Upper lobe of left lung (tissue), 6 donors: Measurements from ENCODE around the gene CNGB1. TPM values are rescaled to one million over a fixed set of nuclear protein-coding genes. Genes with fewer than 3 reads are reported as not detected.

Experiments
- ATAC-seq, 2 donors: fragments of 200-7000 bp; cut with Tn5 transposase; one replicate each; pipeline ENCODE4 v1.9.1; 2022; ENCODE audit warnings: mild to moderate bottlenecking in 2 of 2, moderate library complexity in 2 of 2; ENCODE audit not compliant: low FRiP score in 2 of 2
- DNase-seq, 2 donors: peaks; one replicate each; pipeline ENCODE4 v3.0.0-alpha.2; 2019 to 2020
- H3K27ac ChIP-seq, 4 donors: fragments of 200-600 bp; sonication (generic); one replicate each; pipeline ENCODE4 v1.5.1; 2016 to 2019
- H3K27me3 ChIP-seq, 4 donors: fragments of 200-600 bp; sonication (generic); one replicate each; pipeline ENCODE4 v1.5.1; 2017 to 2019
- H3K36me3 ChIP-seq, 4 donors: fragments of 200-600 bp; sonication (generic); one replicate each; pipeline ENCODE4 v1.5.1; 2016 to 2019
- H3K4me1 ChIP-seq, 4 donors: fragments of 200-600 bp; sonication (generic); one replicate each; pipeline ENCODE4 v1.5.1; 2018 to 2019
- H3K4me3 ChIP-seq, 4 donors: fragments of 200-600 bp; sonication (generic); one replicate each; pipeline ENCODE4 v1.5.1; 2017 to 2019; ENCODE audit warnings: mild to moderate bottlenecking in 2 of 4, moderate library complexity in 1 of 4
- H3K9me3 ChIP-seq, 4 donors: fragments of 200-600 bp; sonication (generic); one replicate each; pipeline ENCODE4 v1.5.1; 2018 to 2019
- EP300 ChIP-seq, 4 donors: sonication (generic); formaldehyde crosslinking; IDR thresholded peaks; one replicate each; pipeline ENCODE4 v1.5.1; 2017; ENCODE audit warnings: antibody characterized with exemption in 4 of 4, control low read depth in 2 of 4
- POLR2A ChIP-seq, 4 donors: fragments of 450-650 bp; IDR thresholded peaks; one replicate each; pipeline ENCODE4 v1.5.1; 2016 to 2017; ENCODE audit warnings: antibody characterized with exemption in 4 of 4, mild to moderate bottlenecking in 2 of 4
- POLR2AphosphoS5 ChIP-seq, 2 donors: sonication (generic); formaldehyde crosslinking; IDR thresholded peaks; one replicate each; pipeline ENCODE4 v1.5.1; 2017; ENCODE audit warnings: antibody characterized with exemption in 2 of 2
- WGBS, 2 donors: methylation state at CpG; one replicate each; pipeline ENCODE4 v1.1.5; 2017 to 2018; 5-methylcytosine and 5-hydroxymethylcytosine counted together
- total RNA-seq, 6 donors: library from RNA; depleted of rRNA in 4 of 6; stranded (reverse); fragments of >200 nt in 4 of 6; gene quantifications; one replicate each; pipeline versions ENCODE4 v1.1.0 to v1.2.1, GENCODE V29; 2016 to 2021
- TF ChIP-seq, protein P1 (sequence below), 6 experiments: fragments of 450-650 bp in 4 of 6; fragments of 200-600 bp in 2 of 6; sonication (generic) in 2 of 6; IDR thresholded peaks; one replicate each; pipeline ENCODE4 v1.5.1; 2016 to 2019; ENCODE audit warnings: antibody characterized with exemption in 6 of 6
- donor health status: DM: no; HTN: no; CAD: no; lungs with moderate emphysema.
- donor health status: DM: no; HTN: yes; CAD: no; lungs with severe emphysema.

The CNGB1 gene
- total RNA-seq, 6 donors from 2014 or later, result 0.06 to 0.39 TPM; not detected in 4

DNA sequence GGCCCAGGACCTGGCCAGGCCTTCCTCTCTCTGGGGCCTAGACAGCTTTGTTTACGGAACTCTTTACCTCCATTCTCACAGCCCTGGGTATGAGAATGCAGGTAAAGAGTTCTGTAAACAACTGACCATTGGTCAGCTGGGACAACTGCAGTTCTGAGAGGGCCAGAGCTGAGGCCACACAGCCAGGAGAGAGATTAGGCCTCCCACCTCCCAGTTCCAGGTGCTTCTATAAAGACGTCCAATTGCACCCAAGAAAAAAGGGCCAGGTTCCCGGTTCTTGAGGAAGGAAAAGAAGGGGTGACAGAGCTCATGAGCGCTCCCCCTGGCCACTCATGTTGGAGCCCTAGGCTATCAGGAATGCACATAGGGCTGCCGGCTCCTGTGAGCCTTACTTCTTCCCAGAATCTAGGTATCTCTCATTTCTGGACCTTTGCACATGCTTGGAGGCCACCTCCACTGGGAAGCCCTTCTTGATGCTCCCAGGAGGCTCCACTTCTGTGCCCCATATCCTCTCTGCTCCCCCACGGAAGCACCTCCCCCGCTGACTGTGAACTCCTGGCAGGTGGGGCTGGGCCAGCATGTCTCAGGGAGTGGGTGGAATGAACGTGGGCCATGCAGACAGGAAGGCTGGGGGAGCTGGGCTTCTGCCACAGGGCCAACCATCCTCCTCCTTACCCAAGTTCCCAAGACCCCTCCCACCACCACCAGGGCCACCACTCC lies 13.1 kb downstream of the CNGB1 start:
- no peaks in the 10 kb centered on the region for H3K36me3 ChIP-seq
- peaks cover 0 to 24% (median under 1%) of the 10 kb centered on the region in 4 donors for H3K4me1 ChIP-seq
- no peak for DNase-seq
- no peaks in the 10 kb centered on the region for H3K9me3 ChIP-seq
- no peak overlapping the region for H3K4me3 ChIP-seq
- ATAC-seq, result no peak
- peak overlapping the region in 3 of 4 donors; percentile 9 to 49 (median 32) for H3K27ac ChIP-seq
- TF ChIP-seq EP300 (IDR thresholded peaks at IDR 0.05) (no peak), POLR2AphosphoS5 (IDR thresholded peaks at IDR 0.05) (no peak), POLR2A (IDR thresholded peaks at IDR 0.05) (no peak)
- TF ChIP-seq, protein P1, sequence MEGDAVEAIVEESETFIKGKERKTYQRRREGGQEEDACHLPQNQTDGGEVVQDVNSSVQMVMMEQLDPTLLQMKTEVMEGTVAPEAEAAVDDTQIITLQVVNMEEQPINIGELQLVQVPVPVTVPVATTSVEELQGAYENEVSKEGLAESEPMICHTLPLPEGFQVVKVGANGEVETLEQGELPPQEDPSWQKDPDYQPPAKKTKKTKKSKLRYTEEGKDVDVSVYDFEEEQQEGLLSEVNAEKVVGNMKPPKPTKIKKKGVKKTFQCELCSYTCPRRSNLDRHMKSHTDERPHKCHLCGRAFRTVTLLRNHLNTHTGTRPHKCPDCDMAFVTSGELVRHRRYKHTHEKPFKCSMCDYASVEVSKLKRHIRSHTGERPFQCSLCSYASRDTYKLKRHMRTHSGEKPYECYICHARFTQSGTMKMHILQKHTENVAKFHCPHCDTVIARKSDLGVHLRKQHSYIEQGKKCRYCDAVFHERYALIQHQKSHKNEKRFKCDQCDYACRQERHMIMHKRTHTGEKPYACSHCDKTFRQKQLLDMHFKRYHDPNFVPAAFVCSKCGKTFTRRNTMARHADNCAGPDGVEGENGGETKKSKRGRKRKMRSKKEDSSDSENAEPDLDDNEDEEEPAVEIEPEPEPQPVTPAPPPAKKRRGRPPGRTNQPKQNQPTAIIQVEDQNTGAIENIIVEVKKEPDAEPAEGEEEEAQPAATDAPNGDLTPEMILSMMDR (IDR thresholded peaks at IDR 0.05), result no peak
- WGBS, 2 donors, result 72 to 89% methylated on average over 6 to 8 of the region's 8 CpGs
- H3K27me3 ChIP-seq, result no peaks in the 10 kb centered on the region

DNA sequence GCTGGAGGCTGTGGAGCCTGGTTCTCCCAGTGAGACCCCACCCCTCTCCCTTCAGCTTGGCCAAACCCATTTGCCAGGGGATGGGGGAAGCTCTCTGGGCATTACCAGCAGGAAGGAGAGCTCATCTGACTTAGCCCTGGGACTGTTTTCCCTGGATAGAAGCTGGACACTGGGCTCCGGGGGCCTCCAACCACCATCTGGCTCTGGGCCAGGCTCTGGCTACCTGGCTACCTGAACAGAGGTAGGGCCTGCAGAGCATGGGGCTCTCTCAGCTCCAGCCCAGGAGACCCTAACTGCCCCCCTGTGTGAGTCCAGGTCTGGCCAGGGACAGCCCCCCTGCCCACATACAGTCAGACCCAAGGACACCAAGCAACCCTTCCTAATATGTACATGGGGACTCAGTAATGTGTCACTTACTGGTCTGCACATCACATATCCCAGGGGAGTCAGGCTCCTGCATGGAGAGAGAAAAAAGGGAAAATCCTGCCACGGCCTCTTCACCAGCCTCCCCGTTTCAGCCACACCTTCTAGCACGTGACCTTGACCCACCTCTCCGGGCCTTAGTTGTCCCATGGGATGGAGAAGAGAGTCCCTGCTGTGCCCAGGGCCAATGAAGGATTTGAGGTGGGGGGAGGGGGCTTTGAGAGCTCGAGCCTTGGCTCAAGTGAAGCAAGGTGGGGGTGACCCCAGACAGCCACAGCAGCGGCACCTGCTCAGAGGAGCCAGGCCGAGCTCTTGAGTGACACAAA lies 13.8 kb downstream of the CNGB1 start:
- ATAC-seq, result no peak
- WGBS, 2 donors, result 55 to 60% methylated on average over 5 to 8 of the region's 8 CpGs
- no peak for DNase-seq
- Histone ChIP-seq H3K27me3 (no peaks in the 10 kb centered on the region), H3K9me3 (no peaks in the 10 kb centered on the region), H3K4me1 (peaks cover 0 to 27% (median 2%) of the 10 kb centered on the region in 4 donors), H3K4me3 (no peak overlapping the region), H3K36me3 (no peaks in the 10 kb centered on the region), H3K27ac (peak overlapping the region in 3 of 4 donors; percentile 9 to 49 (median 32))
- no peak for TF ChIP-seq POLR2A (IDR thresholded peaks at IDR 0.05)
- TF ChIP-seq EP300 (IDR thresholded peaks at IDR 0.05), result no peak
- no peak for TF ChIP-seq POLR2AphosphoS5 (IDR thresholded peaks at IDR 0.05)
- TF ChIP-seq, protein P1 (IDR thresholded peaks at IDR 0.05), result no peak

DNA sequence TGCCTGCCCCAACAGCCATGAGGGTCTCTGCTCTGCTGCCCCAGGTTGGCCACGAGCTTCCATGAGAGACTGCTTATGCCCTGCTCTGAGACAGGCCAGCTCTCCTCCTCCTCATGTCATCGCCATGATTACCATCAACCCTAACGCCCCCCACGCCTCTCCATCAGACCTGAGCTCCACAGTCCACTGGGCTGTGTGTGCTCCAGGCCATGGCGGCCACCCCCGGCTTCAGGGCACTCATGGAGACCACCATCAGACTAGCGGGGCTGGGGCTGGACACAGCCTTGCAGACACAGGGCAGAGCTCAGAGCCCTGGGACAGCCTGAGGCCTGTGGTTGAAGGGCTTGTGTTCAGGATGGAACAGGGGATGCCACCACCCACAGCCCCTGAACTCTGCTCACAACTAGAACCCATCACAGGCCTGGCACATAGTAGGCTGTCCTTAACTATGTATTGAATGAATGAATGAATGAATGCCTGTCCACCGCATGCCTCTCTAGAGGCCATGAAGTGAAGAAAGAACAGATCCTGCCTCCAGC lies 14.6 kb downstream of the CNGB1 start:
- TF ChIP-seq POLR2A (IDR thresholded peaks at IDR 0.05) (no peak), POLR2AphosphoS5 (IDR thresholded peaks at IDR 0.05) (no peak), EP300 (IDR thresholded peaks at IDR 0.05) (no peak)
- TF ChIP-seq, protein P1 (IDR thresholded peaks at IDR 0.05), result no peak
- Histone ChIP-seq H3K4me1 (peaks cover 0 to 27% (median 2%) of the 10 kb centered on the region in 4 donors), H3K4me3 (no peak overlapping the region), H3K9me3 (no peaks in the 10 kb centered on the region), H3K36me3 (no peaks in the 10 kb centered on the region), H3K27ac (peak overlapping the region in 2 of 4 donors; percentile 14 to 49), H3K27me3 (no peaks in the 10 kb centered on the region)
- 91 to 97% methylated on average over 8 of the region's 8 CpGs for WGBS, 2 donors
- ATAC-seq, result no peak
- DNase-seq, result no peak

DNA sequence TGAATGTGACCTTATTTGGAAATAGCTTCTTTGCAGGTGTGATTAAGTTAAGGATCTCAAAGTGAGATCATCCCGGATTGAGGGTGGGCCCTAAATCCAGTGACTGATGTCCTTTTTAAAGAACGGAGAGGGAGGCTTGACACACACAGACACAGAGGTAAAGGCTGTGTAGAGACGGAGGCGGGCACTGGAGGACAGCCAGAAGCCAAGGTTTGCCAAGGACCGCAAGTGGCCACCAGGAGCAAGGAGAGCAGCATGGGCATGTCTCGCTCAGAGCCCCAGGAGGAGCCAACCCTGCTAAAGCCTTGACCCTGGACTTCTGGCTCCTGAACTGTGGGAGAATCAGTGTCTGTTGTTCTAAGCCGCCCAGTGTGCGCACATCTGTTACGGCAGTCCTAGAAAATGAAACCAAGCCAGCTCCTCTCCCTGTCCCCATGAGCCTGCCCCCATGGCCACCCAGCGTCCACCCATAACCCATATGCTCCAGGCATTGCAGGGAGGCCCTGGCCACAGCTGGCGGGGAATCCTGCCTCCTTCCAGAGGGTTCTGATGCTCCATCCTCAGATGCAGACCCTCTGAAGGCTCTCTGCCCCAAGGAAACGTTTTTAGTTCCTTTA lies 15.2 kb downstream of the CNGB1 start:
- Histone ChIP-seq H3K27me3 (no peaks in the 10 kb centered on the region), H3K27ac (peak overlapping the region in 2 of 4 donors; percentile 10 to 14), H3K4me1 (peaks cover 0 to 27% (median 2%) of the 10 kb centered on the region in 4 donors), H3K9me3 (no peaks in the 10 kb centered on the region), H3K36me3 (no peaks in the 10 kb centered on the region), H3K4me3 (no peak overlapping the region)
- TF ChIP-seq POLR2AphosphoS5 (IDR thresholded peaks at IDR 0.05), result no peak
- TF ChIP-seq EP300 (IDR thresholded peaks at IDR 0.05), result no peak
- TF ChIP-seq, protein P1 (IDR thresholded peaks at IDR 0.05), result peak in 3 of 6 experiments; percentile 18 to 48 (median 42)
- no peak for TF ChIP-seq POLR2A (IDR thresholded peaks at IDR 0.05)
- WGBS, 2 donors, result 62 to 77% methylated on average over 7 to 11 of the region's 12 CpGs
- no peak for ATAC-seq
- peak in 1 of 2 donors; percentile 77 for DNase-seq
